HepG2 (cell line): Measurements from ENCODE around the gene PRXL2B. TPM values are rescaled to one million over a fixed set of nuclear protein-coding genes. Genes with fewer than 3 reads are reported as not detected.

Experiments
- ATAC-seq: fragments of 200-7000 bp; cut with Tn5 transposase; 3 replicates; pipeline ENCODE4 v1.9.1; 2020; ENCODE audit warnings: mild to moderate bottlenecking, moderate library complexity
- BruUV-seq: library from RNA; stranded (reverse); fragments of 400-500 nt; replicated peaks from 2 replicates; lab custom pipeline; 2021; lab: Mats Ljungman, UMichigan
- CTCF ChIA-PET: fragments of 300-600 bp; formaldehyde crosslinking; extraction: SDS; loops from one replicate; lab custom pipeline; 2021; ENCODE audit warnings: low total read pairs, inconsistent platforms, low intra/inter-chr PET ratio; lab: Yijun Ruan, JAX
- POLR2A ChIA-PET: fragments of 350-600 bp; sonication (Branson Sonifier 250); formaldehyde crosslinking; loops from one replicate; lab custom pipeline; 2020; ENCODE audit warnings: antibody characterized with exemption, inconsistent platforms; lab: Yijun Ruan, JAX
- DNase-seq: peaks from one replicate; pipeline ENCODE4 v3.0.0-alpha.2; 2015; ENCODE audit warnings: low spot score
- FAIRE-seq: peaks from 3 replicates; lab custom pipeline; 2011; peaks lifted over from hg19 to GRCh38; lab: Jason Lieb, UNC
- H2AFZ ChIP-seq: one replicate; pipeline ENCODE4 v1.6.1; 2011; ENCODE audit warnings: low read length, inconsistent platforms
- H3K27ac ChIP-seq: fragments of 300-600 bp; 3 replicates; pipeline ENCODE4 v1.8.0; 2011; ENCODE audit warnings: mixed run types, mild to moderate bottlenecking, mixed read lengths, low read length, inconsistent platforms; ENCODE audit not compliant: insufficient read depth; ENCODE audit errors: extremely low read length
- H3K27me3 ChIP-seq, 2 experiments: fragments of 200-600 bp in 1 of 2; 2 replicates in 1 of 2; 3 replicates in 1 of 2; pipeline versions ENCODE4 v1.6.0 to v1.8.0; 2011; ENCODE audit warnings: low read length in 2 of 2, mild to moderate bottlenecking in 2 of 2, moderate library complexity in 2 of 2, inconsistent platforms in 1 of 2; ENCODE audit not compliant: insufficient read depth in 2 of 2, control insufficient read depth in 1 of 2
- H3K36me3 ChIP-seq, 2 experiments: fragments of 200-600 bp in 1 of 2; replicated peaks in 1 of 2; 2 replicates in 1 of 2; 3 replicates in 1 of 2; pipeline versions ENCODE4 v1.5.1 to v1.8.0; 2011; ENCODE audit warnings: low read length in 2 of 2, inconsistent platforms in 1 of 2; ENCODE audit not compliant: insufficient read depth in 2 of 2, control insufficient read depth in 1 of 2
- H3K4me1 ChIP-seq: 2 replicates; pipeline ENCODE4 v1.5.1; 2012; ENCODE audit warnings: low read length, inconsistent platforms; ENCODE audit not compliant: insufficient read depth
- H3K4me2 ChIP-seq: 2 replicates; pipeline ENCODE4 v1.6.0; 2011; ENCODE audit warnings: low read depth, low read length, inconsistent platforms
- H3K4me3 ChIP-seq, 3 experiments: fragments of 200-600 bp in 1 of 3; sonication (generic), shearing (Covaris generic) in 1 of 3; replicated peaks in 1 of 3; 2 replicates each; pipeline ENCODE4 v1.5.1; 2011 to 2016; ENCODE audit warnings: low read length in 3 of 3, inconsistent platforms in 2 of 3, low read depth in 2 of 3, mild to moderate bottlenecking in 2 of 3, control low read depth in 1 of 3, mixed read lengths in 1 of 3; ENCODE audit not compliant: insufficient read depth in 1 of 3
- H3K79me2 ChIP-seq: one replicate; pipeline ENCODE4 v1.6.1; 2011; ENCODE audit warnings: low read length, inconsistent platforms; ENCODE audit not compliant: insufficient read depth
- H3K9ac ChIP-seq: 2 replicates; pipeline ENCODE4 v1.6.0; 2011; ENCODE audit warnings: mild to moderate bottlenecking, low read depth, low read length, inconsistent platforms; ENCODE audit not compliant: insufficient read depth
- H3K9me3 ChIP-seq: 2 replicates; pipeline ENCODE4 v1.5.1; 2012; ENCODE audit warnings: mild to moderate bottlenecking, low read length
- H4K20me1 ChIP-seq: 2 replicates; pipeline ENCODE4 v1.6.0; 2011; ENCODE audit warnings: inconsistent platforms, mild to moderate bottlenecking, low read length, moderate library complexity; ENCODE audit not compliant: insufficient read depth
- ELF3 ChIP-seq: IDR thresholded peaks from 2 replicates; pipeline ENCODE4 v1.6.1; 2016; ENCODE audit warnings: missing genetic modification reagents, missing compliant biosample characterization
- RXRA ChIP-seq: sonication (generic); formaldehyde crosslinking; IDR thresholded peaks from 2 replicates; pipeline ENCODE4 v1.5.1; 2020; ENCODE audit warnings: missing genetic modification reagents
- TBX2 ChIP-seq: sonication (generic); formaldehyde crosslinking; IDR thresholded peaks from 2 replicates; pipeline ENCODE4 v1.5.0; 2020; ENCODE audit warnings: missing genetic modification reagents, mild to moderate bottlenecking, borderline replicate concordance
- ZBTB7B ChIP-seq: sonication (generic); formaldehyde crosslinking; IDR thresholded peaks from 2 replicates; pipeline ENCODE4 v1.4.0; 2020; ENCODE audit warnings: missing genetic modification reagents
- ZFP91 ChIP-seq: sonication (generic); formaldehyde crosslinking; IDR thresholded peaks from 2 replicates; pipeline ENCODE4 v1.9.0; 2022; ENCODE audit warnings: missing genetic modification reagents, mild to moderate bottlenecking, borderline replicate concordance
- ZFX ChIP-seq: sonication (generic); formaldehyde crosslinking; IDR thresholded peaks from 2 replicates; pipeline ENCODE4 v1.4.0; 2020; ENCODE audit warnings: mild to moderate bottlenecking, low read depth, missing genetic modification reagents, moderate library complexity
- ZNF558 ChIP-seq: sonication (generic); formaldehyde crosslinking; IDR thresholded peaks from 2 replicates; pipeline ENCODE4 v1.9.0; 2022; ENCODE audit warnings: mild to moderate bottlenecking, missing genetic modification reagents, borderline replicate concordance
- ZNF788 ChIP-seq: sonication (generic); formaldehyde crosslinking; IDR thresholded peaks from 2 replicates; pipeline ENCODE4 v1.5.0; 2020; ENCODE audit warnings: mild to moderate bottlenecking, missing genetic modification reagents, borderline replicate concordance
- WGBS: methylation state at CpG from one replicate; pipeline ENCODE4 v1.1.6; 2017; ENCODE audit warnings: low lambda C conversion rate; 5-methylcytosine and 5-hydroxymethylcytosine counted together
- in situ Hi-C: cut with HindIII; loops from 2 replicates; pipeline ENCODE4 v1.10.0; 2017; ENCODE audit warnings: low pct_unique_long_range_greater_than_20kb; ENCODE audit not compliant: extremely low pct_ligation_motif_present
- intact Hi-C: fragments of 100-400 bp; cut with micrococcal nuclease; formaldehyde crosslinking; loops from one replicate; pipeline ENCODE4 v1.10.0; 2022; ENCODE audit not compliant: unreplicated experiment
- polyA plus RNA-seq, 8 experiments: library from polyadenylated mRNA; depleted of rRNA in 3 of 8; stranded (reverse) in 7 of 8; unstranded in 1 of 8; fragments of >200 nt; fragmentation: Illumina TruSeq in 4 of 8; extraction: Trizol in 4 of 8; gene quantifications; 2 replicates each; pipeline versions ENCODE4 v1.2.1 to v1.2.3, GENCODE V29; 2011 to 2016; ENCODE audit warnings: low read depth in 4 of 8, missing spikeins in 1 of 8, mixed read lengths in 1 of 8; ENCODE audit not compliant: insufficient read depth in 1 of 8
- total RNA-seq, 5 experiments: library from RNA; depleted of rRNA; stranded (reverse); fragments of >200 nt; fragmentation: Illumina TruSeq; extraction: Trizol; gene quantifications; 2 replicates each; pipeline ENCODE4 v1.2.3, GENCODE V29; 2016; ENCODE audit warnings: low read depth in 1 of 5
- TF ChIP-seq, protein P1 (sequence below): sonication (generic); formaldehyde crosslinking; IDR thresholded peaks from 2 replicates; pipeline ENCODE4 v1.4.0; 2020; ENCODE audit warnings: missing genetic modification reagents, borderline replicate concordance
- TF ChIP-seq, protein P2 (sequence below): sonication (generic); formaldehyde crosslinking; IDR thresholded peaks from 2 replicates; pipeline ENCODE4 v1.5.1; 2020; ENCODE audit warnings: mild to moderate bottlenecking, missing genetic modification reagents, moderate library complexity
- TF ChIP-seq, protein P3 (sequence below): fragments of 450-650 bp; IDR thresholded peaks from 2 replicates; pipeline ENCODE4 v1.6.1; 2017

PRXL2B gene
- total and polyA plus RNA-seq, 2 of the 13 experiments (the other 11 are each of a cell fraction or from before 2014, with no cell fraction given), result 16.8 to 22.1 TPM

DNA sequence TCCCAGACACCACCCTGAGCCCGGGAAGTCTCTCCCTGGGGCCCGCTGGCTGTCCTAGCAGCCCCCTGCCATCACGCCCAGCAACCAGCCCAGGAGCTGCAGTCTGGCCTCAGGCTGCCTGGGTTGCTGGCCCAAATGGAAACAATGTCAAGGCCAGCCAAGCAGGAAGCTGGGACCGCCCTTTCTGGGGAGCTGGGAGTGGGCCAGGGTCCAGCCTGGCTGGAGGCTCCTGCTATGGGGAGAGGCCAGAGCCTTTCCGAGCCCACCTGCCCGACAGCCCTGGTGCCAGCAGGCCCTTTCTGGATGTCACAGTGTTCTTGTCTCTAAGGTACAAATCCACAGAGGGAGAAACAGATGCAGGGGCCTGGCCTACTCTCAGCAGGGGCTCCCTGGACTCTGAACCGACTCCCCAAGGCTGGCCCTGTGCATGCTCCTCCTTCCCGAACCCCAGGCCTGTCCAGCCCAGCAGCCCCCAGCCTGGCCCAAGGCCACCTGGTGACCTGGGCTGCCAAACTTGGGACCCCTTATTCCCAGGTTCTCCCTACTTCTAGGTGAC is 47.4 kb downstream of the PRXL2B start:
- ChIA-PET POLR2A (interaction anchor here (2.0 kb wide), 1 partner anchor 49 kb away, joined by 11 read pairs; the partner anchor contains the start of gene PRXL2B), CTCF (no interaction called here)
- BruUV-seq, result no TSS peak
- H3K4me2 ChIP-seq, result peak overlapping the region; percentile 25
- in situ Hi-C loops (no loop called here), intact Hi-C loops (loop anchor here (5.0 to 10.0 kb wide), 2 partner anchors 49 to 77 kb away; partner anchors contain the start of genes PRXL2B and TNFRSF14)
- H3K79me2 ChIP-seq, result no peaks in the 10 kb centered on the region
- peak overlapping the region in 1 of 3 experiments; percentile 21; a peak in 1 of 6 replicates for H3K4me3 ChIP-seq
- peaks cover 7% of the 10 kb centered on the region; the same call in 1 of the 2 replicates for H3K9me3 ChIP-seq
- H3K9ac ChIP-seq, result no peak overlapping the region
- FAIRE-seq (no peak), ATAC-seq (peak; percentile 28), DNase-seq (no peak)
- H3K27ac ChIP-seq, result no peak overlapping the region
- H3K4me1 ChIP-seq, result peaks cover 40% of the 10 kb centered on the region
- H4K20me1 ChIP-seq, result 0 out of 2 replicates have a peak, but pooled peaks cover 2% of the 10 kb centered on the region
- H3K36me3 ChIP-seq, result no peaks in the 10 kb centered on the region
- H3K27me3 ChIP-seq, result peaks cover 6 to 21% of the 10 kb centered on the region in 2 experiments; a peak in 4 of 5 replicates
- no CpG with 5 or more reads among the region's 8 CpGs for WGBS
- H2AFZ ChIP-seq, result no peak overlapping the region
- TF ChIP-seq ZNF788 (CRISPR knock-in tag), result peak; percentile 54; the same call in 1 of the 2 replicates
- TF ChIP-seq ZFP91 (CRISPR knock-in tag), result peak; percentile 23; the same call in 1 of the 2 replicates
- peak; percentile 34; the same call in 1 of the 2 replicates for TF ChIP-seq ZBTB7B (CRISPR knock-in tag)
- TF ChIP-seq, protein P1, sequence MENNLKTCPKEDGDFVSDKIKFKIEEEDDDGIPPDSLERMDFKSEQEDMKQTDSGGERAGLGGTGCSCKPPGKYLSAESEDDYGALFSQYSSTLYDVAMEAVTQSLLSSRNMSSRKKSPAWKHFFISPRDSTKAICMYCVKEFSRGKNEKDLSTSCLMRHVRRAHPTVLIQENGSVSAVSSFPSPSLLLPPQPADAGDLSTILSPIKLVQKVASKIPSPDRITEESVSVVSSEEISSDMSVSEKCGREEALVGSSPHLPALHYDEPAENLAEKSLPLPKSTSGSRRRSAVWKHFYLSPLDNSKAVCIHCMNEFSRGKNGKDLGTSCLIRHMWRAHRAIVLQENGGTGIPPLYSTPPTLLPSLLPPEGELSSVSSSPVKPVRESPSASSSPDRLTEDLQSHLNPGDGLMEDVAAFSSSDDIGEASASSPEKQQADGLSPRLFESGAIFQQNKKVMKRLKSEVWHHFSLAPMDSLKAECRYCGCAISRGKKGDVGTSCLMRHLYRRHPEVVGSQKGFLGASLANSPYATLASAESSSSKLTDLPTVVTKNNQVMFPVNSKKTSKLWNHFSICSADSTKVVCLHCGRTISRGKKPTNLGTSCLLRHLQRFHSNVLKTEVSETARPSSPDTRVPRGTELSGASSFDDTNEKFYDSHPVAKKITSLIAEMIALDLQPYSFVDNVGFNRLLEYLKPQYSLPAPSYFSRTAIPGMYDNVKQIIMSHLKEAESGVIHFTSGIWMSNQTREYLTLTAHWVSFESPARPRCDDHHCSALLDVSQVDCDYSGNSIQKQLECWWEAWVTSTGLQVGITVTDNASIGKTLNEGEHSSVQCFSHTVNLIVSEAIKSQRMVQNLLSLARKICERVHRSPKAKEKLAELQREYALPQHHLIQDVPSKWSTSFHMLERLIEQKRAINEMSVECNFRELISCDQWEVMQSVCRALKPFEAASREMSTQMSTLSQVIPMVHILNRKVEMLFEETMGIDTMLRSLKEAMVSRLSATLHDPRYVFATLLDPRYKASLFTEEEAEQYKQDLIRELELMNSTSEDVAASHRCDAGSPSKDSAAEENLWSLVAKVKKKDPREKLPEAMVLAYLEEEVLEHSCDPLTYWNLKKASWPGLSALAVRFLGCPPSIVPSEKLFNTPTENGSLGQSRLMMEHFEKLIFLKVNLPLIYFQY (CRISPR knock-in tag), result peak; percentile 73; the same call in 1 of the 2 replicates
- peak; percentile 17; the same call in 1 of the 2 replicates for TF ChIP-seq ELF3
- TF ChIP-seq RXRA (CRISPR knock-in tag), result 0 out of 2 replicates have a peak, but pooled peaks have one; percentile 21
- TF ChIP-seq TBX2 (CRISPR knock-in tag), result 0 out of 2 replicates have a peak, but pooled peaks have one; percentile 24
- TF ChIP-seq, protein P2, sequence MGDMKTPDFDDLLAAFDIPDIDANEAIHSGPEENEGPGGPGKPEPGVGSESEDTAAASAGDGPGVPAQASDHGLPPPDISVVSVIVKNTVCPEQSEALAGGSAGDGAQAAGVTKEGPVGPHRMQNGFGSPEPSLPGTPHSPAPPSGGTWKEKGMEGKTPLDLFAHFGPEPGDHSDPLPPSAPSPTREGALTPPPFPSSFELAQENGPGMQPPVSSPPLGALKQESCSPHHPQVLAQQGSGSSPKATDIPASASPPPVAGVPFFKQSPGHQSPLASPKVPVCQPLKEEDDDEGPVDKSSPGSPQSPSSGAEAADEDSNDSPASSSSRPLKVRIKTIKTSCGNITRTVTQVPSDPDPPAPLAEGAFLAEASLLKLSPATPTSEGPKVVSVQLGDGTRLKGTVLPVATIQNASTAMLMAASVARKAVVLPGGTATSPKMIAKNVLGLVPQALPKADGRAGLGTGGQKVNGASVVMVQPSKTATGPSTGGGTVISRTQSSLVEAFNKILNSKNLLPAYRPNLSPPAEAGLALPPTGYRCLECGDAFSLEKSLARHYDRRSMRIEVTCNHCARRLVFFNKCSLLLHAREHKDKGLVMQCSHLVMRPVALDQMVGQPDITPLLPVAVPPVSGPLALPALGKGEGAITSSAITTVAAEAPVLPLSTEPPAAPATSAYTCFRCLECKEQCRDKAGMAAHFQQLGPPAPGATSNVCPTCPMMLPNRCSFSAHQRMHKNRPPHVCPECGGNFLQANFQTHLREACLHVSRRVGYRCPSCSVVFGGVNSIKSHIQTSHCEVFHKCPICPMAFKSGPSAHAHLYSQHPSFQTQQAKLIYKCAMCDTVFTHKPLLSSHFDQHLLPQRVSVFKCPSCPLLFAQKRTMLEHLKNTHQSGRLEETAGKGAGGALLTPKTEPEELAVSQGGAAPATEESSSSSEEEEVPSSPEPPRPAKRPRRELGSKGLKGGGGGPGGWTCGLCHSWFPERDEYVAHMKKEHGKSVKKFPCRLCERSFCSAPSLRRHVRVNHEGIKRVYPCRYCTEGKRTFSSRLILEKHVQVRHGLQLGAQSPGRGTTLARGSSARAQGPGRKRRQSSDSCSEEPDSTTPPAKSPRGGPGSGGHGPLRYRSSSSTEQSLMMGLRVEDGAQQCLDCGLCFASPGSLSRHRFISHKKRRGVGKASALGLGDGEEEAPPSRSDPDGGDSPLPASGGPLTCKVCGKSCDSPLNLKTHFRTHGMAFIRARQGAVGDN (CRISPR knock-in tag), result peak; percentile 46
- TF ChIP-seq, protein P3, sequence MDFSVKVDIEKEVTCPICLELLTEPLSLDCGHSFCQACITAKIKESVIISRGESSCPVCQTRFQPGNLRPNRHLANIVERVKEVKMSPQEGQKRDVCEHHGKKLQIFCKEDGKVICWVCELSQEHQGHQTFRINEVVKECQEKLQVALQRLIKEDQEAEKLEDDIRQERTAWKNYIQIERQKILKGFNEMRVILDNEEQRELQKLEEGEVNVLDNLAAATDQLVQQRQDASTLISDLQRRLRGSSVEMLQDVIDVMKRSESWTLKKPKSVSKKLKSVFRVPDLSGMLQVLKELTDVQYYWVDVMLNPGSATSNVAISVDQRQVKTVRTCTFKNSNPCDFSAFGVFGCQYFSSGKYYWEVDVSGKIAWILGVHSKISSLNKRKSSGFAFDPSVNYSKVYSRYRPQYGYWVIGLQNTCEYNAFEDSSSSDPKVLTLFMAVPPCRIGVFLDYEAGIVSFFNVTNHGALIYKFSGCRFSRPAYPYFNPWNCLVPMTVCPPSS, result no peak
- TF ChIP-seq ZNF558 (CRISPR knock-in tag), result 0 out of 2 replicates have a peak, but pooled peaks have one; percentile 41
- peak; percentile 44; the same call in 1 of the 2 replicates for TF ChIP-seq ZFX
